ENCODE results near the gene SH2D3A. TPM values are rescaled to one million over a fixed set of nuclear protein-coding genes. Genes with fewer than 3 reads are reported as not detected.
"Not testable (repeated sequence)": the region's sequence is repeated elsewhere in the genome, so short reads cannot be mapped to it uniquely, and the experiment has no call there.

The SH2D3A gene
- total RNA-seq, 1 donor from 2014 or later: not detected

GRCh38 chr19:6802336-6803035 is 35.3 kb upstream of the SH2D3A start:
- Mint-ChIP-seq H3K4me3 (no peak overlapping the region), H3K27ac (ENCODE audit: unreplicated experiment) (no peak overlapping the region), H3K27me3 (ENCODE audit: low read depth) (peaks cover 10% of the 10 kb centered on the region), H3K36me3 (ENCODE audit: low read depth) (no peaks in the 10 kb centered on the region), H3K4me1 (peaks cover 9% of the 10 kb centered on the region), H3K9me3 (peaks cover 2% of the 10 kb centered on the region)
- DNase-seq (ENCODE audit: low read depth, low spot score): no peak
- TF ChIP-seq, protein P1, sequence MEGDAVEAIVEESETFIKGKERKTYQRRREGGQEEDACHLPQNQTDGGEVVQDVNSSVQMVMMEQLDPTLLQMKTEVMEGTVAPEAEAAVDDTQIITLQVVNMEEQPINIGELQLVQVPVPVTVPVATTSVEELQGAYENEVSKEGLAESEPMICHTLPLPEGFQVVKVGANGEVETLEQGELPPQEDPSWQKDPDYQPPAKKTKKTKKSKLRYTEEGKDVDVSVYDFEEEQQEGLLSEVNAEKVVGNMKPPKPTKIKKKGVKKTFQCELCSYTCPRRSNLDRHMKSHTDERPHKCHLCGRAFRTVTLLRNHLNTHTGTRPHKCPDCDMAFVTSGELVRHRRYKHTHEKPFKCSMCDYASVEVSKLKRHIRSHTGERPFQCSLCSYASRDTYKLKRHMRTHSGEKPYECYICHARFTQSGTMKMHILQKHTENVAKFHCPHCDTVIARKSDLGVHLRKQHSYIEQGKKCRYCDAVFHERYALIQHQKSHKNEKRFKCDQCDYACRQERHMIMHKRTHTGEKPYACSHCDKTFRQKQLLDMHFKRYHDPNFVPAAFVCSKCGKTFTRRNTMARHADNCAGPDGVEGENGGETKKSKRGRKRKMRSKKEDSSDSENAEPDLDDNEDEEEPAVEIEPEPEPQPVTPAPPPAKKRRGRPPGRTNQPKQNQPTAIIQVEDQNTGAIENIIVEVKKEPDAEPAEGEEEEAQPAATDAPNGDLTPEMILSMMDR (conservative IDR thresholded peaks at IDR 0.05): no peak

GRCh38 chr19:6801485-6802086 is 34.4 kb upstream of the SH2D3A start:
- H3K27ac Mint-ChIP-seq (ENCODE audit: unreplicated experiment): no peak overlapping the region
- H3K27me3 Mint-ChIP-seq (ENCODE audit: low read depth): peaks cover 13% of the 10 kb centered on the region
- no peak overlapping the region for H3K4me3 Mint-ChIP-seq
- peaks cover 9% of the 10 kb centered on the region for H3K4me1 Mint-ChIP-seq
- H3K36me3 Mint-ChIP-seq (ENCODE audit: low read depth): no peaks in the 10 kb centered on the region
- DNase-seq (ENCODE audit: low read depth, low spot score): no peak
- peaks cover 2% of the 10 kb centered on the region for H3K9me3 Mint-ChIP-seq
- TF ChIP-seq, protein P1 (conservative IDR thresholded peaks at IDR 0.05): no peak

DNA sequence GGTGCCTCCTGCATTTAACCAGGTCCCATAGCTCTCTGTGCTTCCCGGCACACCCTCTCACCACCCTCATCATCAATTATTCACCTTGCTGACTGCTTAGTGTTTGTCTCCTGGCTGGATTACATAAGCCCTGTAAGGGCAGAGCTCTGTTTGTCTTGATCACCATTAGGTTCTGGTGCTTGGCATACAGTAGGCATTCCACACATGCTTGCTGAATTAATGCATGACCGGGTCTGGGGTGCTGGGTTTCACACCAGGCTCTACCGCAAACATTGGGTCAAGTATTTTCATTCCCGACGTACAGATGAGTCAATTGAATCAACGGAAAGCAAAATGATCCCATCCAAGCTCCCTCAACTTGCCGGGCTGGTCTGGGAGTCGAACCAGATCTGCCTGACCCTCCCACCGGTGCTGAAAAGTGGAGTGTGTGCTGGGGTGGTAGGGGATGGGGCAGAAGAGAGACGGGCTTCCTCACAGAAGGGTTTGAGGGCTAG is 33.8 kb upstream of the SH2D3A start:
- H3K36me3 Mint-ChIP-seq (ENCODE audit: low read depth): no peaks in the 10 kb centered on the region
- H3K4me3 Mint-ChIP-seq: no peak overlapping the region
- no peak for DNase-seq (ENCODE audit: low read depth, low spot score)
- H3K27me3 Mint-ChIP-seq (ENCODE audit: low read depth): peaks cover 11% of the 10 kb centered on the region
- TF ChIP-seq, protein P1 (conservative IDR thresholded peaks at IDR 0.05): no peak
- no peak overlapping the region for H3K27ac Mint-ChIP-seq (ENCODE audit: unreplicated experiment)
- no peaks in the 10 kb centered on the region for H3K9me3 Mint-ChIP-seq
- H3K4me1 Mint-ChIP-seq: peaks cover 9% of the 10 kb centered on the region

GRCh38 chr19:6800160-6800790 is 33.0 kb upstream of the SH2D3A start:
- not testable (repeated sequence) for H3K4me3 Mint-ChIP-seq; DNase-seq (ENCODE audit: low read depth, low spot score); H3K4me1 Mint-ChIP-seq; H3K9me3 Mint-ChIP-seq; H3K36me3 Mint-ChIP-seq (ENCODE audit: low read depth); H3K27ac Mint-ChIP-seq (ENCODE audit: unreplicated experiment)
- peaks cover 11% of the 10 kb centered on the region for H3K27me3 Mint-ChIP-seq (ENCODE audit: low read depth)

GRCh38 chr19:6797646-6798045 is 30.4 kb upstream of the SH2D3A start:
- Mint-ChIP-seq H3K27me3 (ENCODE audit: low read depth) (peaks cover 16% of the 10 kb centered on the region), H3K9me3 (no peaks in the 10 kb centered on the region), H3K4me3 (no peak overlapping the region), H3K4me1 (peaks cover 9% of the 10 kb centered on the region), H3K36me3 (ENCODE audit: low read depth) (no peaks in the 10 kb centered on the region), H3K27ac (ENCODE audit: unreplicated experiment) (no peak overlapping the region)
- no peak for DNase-seq (ENCODE audit: low read depth, low spot score)
- TF ChIP-seq, protein P1 (conservative IDR thresholded peaks at IDR 0.05): no peak

DNA sequence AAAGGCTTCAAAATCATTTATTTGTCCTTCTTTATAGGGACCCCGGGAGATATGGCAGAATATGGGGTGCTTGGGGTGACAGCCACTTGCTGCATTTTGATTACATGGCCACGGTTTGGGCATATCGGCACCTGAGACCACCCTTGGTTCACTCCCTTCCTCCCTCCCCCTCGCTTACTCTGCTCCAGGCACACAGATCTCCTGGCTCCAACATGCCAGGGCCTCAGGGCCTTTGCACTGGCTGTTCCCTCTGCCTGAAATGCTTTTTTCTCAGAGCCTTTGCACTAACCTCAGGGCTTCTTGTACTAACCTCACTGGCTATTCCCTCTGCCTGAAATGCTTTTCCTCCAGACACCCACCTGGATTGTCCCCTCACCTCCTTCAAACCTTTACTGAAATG is 29.0 kb upstream of the SH2D3A start:
- H3K9me3 Mint-ChIP-seq: peaks cover 7% of the 10 kb centered on the region
- DNase-seq (ENCODE audit: low read depth, low spot score): no peak
- H3K36me3 Mint-ChIP-seq (ENCODE audit: low read depth): peaks cover 6% of the 10 kb centered on the region
- H3K4me3 Mint-ChIP-seq: no peak overlapping the region
- H3K27ac Mint-ChIP-seq (ENCODE audit: unreplicated experiment): no peak overlapping the region
- TF ChIP-seq, protein P1 (conservative IDR thresholded peaks at IDR 0.05): no peak
- no peaks in the 10 kb centered on the region for H3K4me1 Mint-ChIP-seq
- peaks cover 9% of the 10 kb centered on the region for H3K27me3 Mint-ChIP-seq (ENCODE audit: low read depth)
